GM20431 (cell line): ENCODE results near the gene PLA2G4C.
"Not testable (repeated sequence)": the region's sequence is repeated elsewhere in the genome, so short reads cannot be mapped to it uniquely, and the experiment has no call there.

Experiments used
- in situ Hi-C: fragments of 300-500 bp; cut with MseI, MboI; formaldehyde crosslinking; loops from one replicate; pipeline ENCODE4 v1.15.0; 2020; ENCODE audit warnings: low sequenced_read_pairs; ENCODE audit not compliant: unreplicated experiment

PLA2G4C gene

DNA sequence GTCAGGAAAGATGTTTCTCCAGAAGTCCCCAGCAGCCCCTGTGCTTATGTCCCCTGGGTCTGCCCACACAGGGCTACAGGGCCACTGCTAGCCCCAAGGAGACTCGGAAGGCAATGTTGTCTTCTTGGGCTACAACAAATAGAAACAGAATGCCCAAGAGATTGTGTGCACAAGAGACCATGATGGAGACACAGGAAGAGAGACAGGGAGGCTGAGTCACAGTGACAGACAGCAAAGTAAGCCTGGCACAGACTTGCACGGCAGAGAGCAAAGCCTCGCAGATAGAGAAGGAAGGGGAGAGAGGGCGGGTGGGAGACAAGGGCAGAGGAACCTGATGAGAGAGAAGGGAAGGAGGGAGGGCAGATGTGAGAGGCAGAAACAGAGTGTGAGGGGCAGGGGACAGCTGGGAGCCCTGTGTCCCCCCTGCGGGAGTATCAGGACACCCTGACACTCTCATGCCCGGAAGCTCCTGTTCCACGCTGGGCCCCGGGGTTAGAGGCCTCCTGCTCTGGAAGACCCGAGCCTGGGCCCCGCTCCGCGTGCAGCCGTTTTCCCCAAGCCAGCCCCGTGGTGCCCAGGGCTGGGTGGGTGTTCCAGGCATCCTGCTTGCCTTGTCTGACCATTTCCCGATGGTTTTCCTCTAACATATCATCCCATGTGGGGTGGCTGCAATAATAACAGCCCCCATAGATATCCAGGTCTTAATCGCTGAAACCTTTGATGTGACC is 2.7 kb upstream of the PLA2G4C start:
- in situ Hi-C loops: no loop called here

- in situ Hi-C loops: no loop called here
Measured at GRCh38 chr19:48111280-48111679, 663 bp upstream of the PLA2G4C start.

- in situ Hi-C loops: no loop called here
Measured at GRCh38 chr19:48108997-48109782, 1.4 kb downstream of the PLA2G4C start.

GRCh38 chr19:48103922-48104321 is 6.7 kb downstream of the PLA2G4C start:
- in situ Hi-C loops: no loop called here

DNA sequence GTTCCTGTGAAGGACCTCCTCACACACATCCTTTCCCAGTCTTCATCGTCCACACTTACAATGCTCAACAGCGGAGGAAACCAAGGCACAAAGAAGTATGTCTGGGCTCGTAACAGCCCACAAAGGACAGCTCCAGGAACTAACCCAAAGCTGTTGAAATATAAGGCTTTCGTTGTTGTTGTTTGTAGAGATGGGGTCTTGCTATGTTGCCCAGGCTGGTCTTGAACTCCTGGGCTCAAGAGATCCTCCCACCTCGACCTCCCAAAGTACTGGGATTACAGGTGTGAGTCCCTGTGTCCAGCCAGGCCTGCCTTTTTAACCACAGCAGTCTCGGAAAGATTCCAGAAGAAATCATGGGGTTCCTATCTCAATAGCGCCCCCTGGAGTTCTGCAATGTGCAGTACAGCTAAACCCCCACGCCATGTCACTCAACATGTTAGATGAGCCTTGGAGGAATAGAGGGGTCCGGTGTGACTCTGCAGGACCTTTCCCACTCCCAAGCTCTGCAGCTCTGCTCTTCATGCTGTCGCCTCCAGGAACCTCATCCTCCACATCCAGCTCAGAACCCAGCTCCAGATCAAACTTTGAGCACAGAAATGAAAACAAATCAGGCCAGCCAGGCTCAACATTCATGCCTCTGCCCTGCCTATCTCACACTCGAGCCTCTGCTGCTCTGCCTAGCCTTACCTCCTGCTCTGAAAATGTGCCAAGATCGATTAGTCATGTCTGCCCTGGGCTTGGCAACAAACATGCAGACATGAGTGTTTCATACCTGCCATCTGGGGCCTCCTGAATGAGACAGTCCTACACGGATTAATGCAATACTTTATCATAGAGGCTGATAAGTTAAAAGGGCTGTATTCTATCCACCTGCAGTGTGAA is 7.5 kb downstream of the PLA2G4C start:
- in situ Hi-C loops: no loop called here

DNA sequence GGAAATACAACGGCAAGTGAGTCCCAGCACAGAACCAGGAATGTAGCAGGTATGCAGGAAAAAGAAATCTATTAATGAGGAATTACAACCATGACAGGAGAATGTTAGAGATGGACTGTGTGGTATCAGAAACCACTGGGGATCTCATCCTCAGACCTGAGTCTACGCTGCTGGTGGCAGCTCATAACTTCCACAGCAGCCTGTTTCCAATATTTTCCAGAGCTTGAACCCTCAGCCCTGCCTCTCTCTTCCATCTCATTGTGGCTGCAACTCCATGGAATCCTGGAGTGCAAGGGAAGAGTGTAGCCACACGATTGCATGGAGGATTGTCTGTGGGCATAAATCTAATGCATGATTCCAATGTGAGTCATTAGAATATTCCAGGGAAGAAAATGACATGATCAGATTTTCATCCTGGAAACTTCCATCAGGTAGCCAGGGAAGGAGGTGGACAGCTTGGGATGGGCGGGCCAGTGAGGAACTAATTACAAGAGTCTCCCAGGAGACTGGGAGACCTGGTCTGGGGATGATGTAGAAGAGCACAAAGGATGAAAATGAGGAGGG is 14.9 kb downstream of the PLA2G4C start:
- in situ Hi-C loops: no loop called here

DNA sequence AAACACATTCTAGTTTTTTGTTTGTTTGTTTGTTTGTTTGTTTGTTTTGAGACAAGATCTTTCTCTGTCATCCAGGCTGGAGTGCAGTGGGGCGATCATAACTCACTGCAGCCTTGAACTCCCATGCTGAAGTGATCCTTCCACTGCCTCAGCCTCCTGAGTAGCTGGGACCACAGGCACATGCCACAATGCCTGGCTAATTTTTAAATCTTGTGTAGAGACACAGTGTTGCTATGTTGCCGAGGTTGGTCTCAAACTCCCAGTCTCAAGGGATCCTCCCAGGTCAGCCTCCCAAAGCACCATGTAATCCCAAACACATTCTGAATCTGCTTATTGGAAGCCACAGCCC is 15.8 kb downstream of the PLA2G4C start:
- in situ Hi-C loops: no loop called here

GRCh38 chr19:48094129-48094854 is 16.3 kb downstream of the PLA2G4C start:
- in situ Hi-C loops: no loop called here

DNA sequence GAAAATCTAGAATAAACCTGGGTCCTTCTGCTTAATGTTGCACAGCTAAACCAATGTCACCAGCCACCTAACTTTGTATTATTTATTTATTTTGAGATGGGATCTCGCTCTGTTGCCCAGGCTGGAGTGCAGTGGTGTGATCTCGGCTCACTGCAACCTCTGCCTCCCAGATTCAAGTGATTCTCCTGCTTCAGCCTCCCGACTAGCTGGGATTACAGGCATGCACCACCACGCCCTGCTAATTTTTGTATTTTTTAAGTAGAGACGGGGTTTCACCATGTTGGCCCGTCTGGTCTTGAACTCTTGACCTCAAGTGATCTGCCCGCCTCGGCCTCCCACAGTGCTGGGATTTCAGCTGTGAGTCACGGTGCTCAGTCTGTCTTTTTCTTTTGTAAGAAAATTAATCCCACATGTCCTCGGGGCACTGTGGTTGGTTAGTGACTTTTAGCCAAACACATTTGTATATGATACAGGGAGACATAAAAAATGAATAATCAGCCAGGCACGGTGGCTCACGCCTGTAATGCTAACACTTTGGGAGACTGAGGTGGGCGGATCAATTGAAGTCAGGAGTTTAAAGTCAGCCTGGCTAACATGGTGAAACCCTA is 19.4 kb downstream of the PLA2G4C start:
- in situ Hi-C loops: not testable (repeated sequence)

- in situ Hi-C loops: no loop called here
Measured at GRCh38 chr19:48090281-48090802, 20.3 kb downstream of the PLA2G4C start.

DNA sequence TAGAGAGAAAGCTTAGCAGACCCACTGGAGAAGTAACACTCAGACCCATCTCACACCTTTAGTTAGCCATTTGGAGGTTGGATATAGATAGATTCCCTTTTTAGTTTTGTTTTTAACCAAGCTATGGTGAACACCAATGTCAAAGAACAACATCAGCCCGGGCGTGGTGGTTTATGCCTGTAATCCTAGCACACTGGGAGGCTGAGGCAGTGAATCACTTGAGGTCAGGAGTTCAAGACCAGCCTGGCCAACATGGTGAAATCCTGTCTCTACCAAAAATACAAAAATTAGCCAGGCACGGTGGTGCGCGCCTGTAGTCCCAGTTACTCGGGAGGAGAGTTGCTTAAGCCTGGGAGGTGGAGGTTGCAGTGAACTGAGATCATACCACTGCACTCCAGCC is 21.6 kb downstream of the PLA2G4C start:
- in situ Hi-C loops: not testable (repeated sequence)

GRCh38 chr19:48085904-48086864 is 24.4 kb downstream of the PLA2G4C start:
- in situ Hi-C loops: no loop called here

DNA sequence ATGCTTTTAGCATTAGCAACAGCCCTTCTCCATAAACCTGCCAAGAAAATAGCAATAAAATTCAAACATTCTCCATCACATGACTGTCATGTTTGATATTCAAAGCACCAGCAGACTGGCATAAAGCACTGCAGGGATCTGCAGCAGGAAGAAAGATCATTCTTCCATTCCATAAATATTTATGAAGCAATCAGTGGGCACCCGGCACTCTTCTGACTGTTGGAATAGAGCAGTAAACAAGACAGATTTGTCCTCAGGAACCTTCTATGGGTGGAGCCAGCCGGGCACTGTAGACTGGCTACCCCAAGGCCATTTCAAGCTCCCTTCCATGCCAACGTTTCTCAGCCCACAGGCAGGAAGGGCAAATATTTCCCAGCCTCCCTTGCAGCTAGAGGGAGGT is 25.5 kb downstream of the PLA2G4C start:
- in situ Hi-C loops: no loop called here

DNA sequence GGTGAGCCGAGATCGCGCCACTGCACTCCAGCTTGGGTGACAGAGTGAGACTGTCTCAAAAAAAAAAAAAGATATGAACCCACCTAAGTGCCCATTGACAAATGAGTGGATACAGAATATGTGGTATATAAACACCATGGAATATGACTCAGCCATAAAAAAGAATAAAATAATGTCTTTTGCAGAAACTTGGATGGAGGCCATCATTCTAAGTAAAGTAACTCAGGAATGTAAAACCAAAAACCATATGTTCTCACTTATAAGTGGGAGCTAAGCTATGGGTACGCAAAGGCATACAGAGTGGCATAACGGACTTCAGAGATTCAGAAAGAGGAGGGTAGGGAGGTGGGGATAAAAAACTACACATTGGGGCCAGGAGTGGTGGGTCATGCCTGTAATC is 29.5 kb downstream of the PLA2G4C start:
- in situ Hi-C loops: no loop called here

- in situ Hi-C loops: not testable (repeated sequence)
Measured at GRCh38 chr19:48070177-48070769, 40.3 kb downstream of the PLA2G4C start.

DNA sequence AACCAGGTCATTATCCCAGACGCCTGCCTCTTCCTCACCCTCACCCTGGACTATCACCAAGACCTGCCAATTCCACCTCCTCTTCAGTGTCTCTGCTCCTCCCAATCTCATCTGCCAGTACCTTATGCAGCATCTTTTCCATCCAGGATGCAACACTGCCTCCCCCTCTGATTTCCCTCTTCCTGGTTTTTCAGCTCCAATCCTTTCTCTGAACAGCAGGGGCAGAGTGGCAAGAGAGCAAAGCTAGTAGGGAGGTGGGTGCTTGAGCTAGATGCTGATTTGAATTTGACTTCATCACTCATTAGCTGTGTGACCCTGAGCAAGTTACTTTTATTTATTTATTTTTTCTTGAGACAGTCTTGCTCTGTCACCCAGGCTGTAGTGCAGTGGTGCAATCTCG is 41.2 kb downstream of the PLA2G4C start:
- in situ Hi-C loops: no loop called here

DNA sequence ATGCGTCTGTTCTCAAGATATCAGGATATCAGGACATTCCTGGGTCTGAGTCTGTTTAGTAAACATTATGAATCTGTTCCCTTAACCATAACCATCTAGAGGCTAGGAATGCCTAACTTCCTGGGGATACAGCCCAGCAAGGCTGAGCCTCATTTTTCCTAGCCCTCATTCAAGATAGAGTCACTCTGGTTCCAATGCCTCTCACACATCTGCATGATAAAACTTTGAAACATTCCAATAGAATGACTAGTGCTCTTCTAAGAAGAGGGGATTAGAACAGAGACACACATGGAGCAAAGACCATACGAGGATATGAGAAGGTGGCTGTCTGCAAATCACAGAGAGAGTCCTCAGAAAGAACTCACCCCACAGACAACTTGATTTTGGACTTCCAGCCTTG is 46.1 kb downstream of the PLA2G4C start:
- in situ Hi-C loops: no loop called here
